HEK293T (cell line): ENCODE data around the gene MYLK.

Experiments used
- CTCF ChIA-PET: fragments of 350-600 bp; formaldehyde crosslinking; extraction: SDS; loops from one replicate; lab custom pipeline; 2021; ENCODE audit warnings: antibody characterized with exemption, inconsistent platforms; lab: Yijun Ruan, JAX
- POLR2A ChIA-PET: fragments of 350-600 bp; formaldehyde crosslinking; extraction: SDS; loops from one replicate; lab custom pipeline; 2020; ENCODE audit warnings: antibody characterized with exemption, inconsistent platforms; lab: Yijun Ruan, JAX
- DNase-seq: peaks from one replicate; pipeline ENCODE4 v3.0.0; 2012; ENCODE audit warnings: mixed read lengths; ENCODE audit errors: extremely low spot score
- ARNT ChIP-seq: fragments of 450-650 bp; IDR thresholded peaks from 2 replicates; pipeline ENCODE4 v1.6.1; 2017; ENCODE audit warnings: mild to moderate bottlenecking
- BHLHE40 ChIP-seq: fragments of 450-650 bp; IDR thresholded peaks from 2 replicates; pipeline ENCODE4 v1.6.1; 2016; ENCODE audit warnings: mild to moderate bottlenecking, moderate library complexity, borderline replicate concordance
- CTBP1 ChIP-seq: fragments of 450-650 bp; IDR thresholded peaks from 2 replicates; pipeline ENCODE4 v1.6.1; 2016; ENCODE audit warnings: borderline replicate concordance
- ELF4 ChIP-seq: fragments of 450-650 bp; IDR thresholded peaks from 2 replicates; pipeline ENCODE4 v1.6.1; 2017; ENCODE audit warnings: antibody characterized with exemption
- FOXA1 ChIP-seq: fragments of 450-650 bp; IDR thresholded peaks from 2 replicates; pipeline ENCODE4 v1.6.1; 2016; ENCODE audit warnings: mild to moderate bottlenecking
- FOXK2 ChIP-seq: fragments of 450-650 bp; IDR thresholded peaks from 2 replicates; pipeline ENCODE4 v1.6.1; 2016; ENCODE audit warnings: mild to moderate bottlenecking
- FOXM1 ChIP-seq: fragments of 450-650 bp; IDR thresholded peaks from 2 replicates; pipeline ENCODE4 v1.6.1; 2017; ENCODE audit warnings: mild to moderate bottlenecking, borderline replicate concordance
- HDGF ChIP-seq: fragments of 450-650 bp; IDR thresholded peaks from 2 replicates; pipeline ENCODE4 v1.6.1; 2017; ENCODE audit warnings: antibody characterized with exemption, borderline replicate concordance
- L3MBTL2 ChIP-seq: fragments of 450-650 bp; conservative IDR thresholded peaks from 2 replicates; pipeline ENCODE4 v1.6.1; 2016; ENCODE audit warnings: mild to moderate bottlenecking
- LEF1 ChIP-seq: fragments of 450-650 bp; IDR thresholded peaks from 2 replicates; pipeline ENCODE4 v1.6.1; 2017; ENCODE audit warnings: mild to moderate bottlenecking, borderline replicate concordance
- NFRKB ChIP-seq: fragments of 450-650 bp; IDR thresholded peaks from 2 replicates; pipeline ENCODE4 v1.6.1; 2016; ENCODE audit warnings: mild to moderate bottlenecking, moderate library complexity
- PKNOX1 ChIP-seq: fragments of 450-650 bp; IDR thresholded peaks from 2 replicates; pipeline ENCODE4 v1.6.1; 2016
- SP1 ChIP-seq: fragments of 450-650 bp; IDR thresholded peaks from 2 replicates; pipeline ENCODE4 v1.6.1; 2017
- SUZ12 ChIP-seq: fragments of 450-650 bp; IDR thresholded peaks from 2 replicates; pipeline ENCODE4 v1.6.1; 2016; ENCODE audit warnings: mild to moderate bottlenecking
- TARDBP ChIP-seq: fragments of 450-650 bp; IDR thresholded peaks from 2 replicates; pipeline ENCODE4 v1.6.1; 2016
- ZNF384 ChIP-seq: fragments of 450-650 bp; IDR thresholded peaks from 2 replicates; pipeline ENCODE4 v1.6.1; 2016

MYLK gene

DNA sequence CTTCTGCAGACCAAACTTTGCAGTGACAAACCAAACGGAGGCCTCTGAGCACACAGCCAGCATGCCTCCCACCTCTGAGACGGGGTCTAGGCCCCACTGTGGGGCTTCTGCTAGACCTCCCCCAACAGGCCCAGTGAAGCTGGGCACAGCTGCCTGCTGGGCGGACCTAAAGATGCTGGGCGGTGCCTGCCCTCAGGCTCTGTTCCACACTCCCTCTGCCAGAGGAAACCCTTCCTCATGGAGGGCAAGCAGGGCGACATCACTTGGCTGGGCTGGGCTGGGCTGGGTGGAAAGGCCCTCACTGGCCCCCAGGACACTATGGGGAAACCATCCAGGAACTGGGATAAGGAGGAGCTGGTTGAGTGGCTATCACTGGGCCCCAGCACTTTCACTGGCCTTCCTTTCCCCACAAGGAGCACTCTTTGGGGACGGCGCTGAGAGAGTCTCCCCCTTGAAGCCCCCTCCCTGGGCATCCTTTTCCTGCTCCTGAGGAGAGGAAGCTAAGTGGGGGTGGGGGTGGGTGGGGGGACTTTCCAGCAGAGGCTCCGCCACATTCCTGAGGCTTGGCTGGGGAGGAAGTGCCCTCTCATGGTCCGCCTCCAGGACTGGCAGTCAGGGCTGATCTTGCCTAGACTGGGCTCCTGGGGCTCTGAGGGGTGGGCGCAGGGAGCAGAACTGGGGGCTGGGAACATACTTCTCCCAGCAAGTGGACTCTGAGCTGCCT is 201.2 kb downstream of the MYLK start:
- CTCF ChIA-PET: no interaction called here
- POLR2A ChIA-PET: no interaction called here
- TF ChIP-seq ELF4: no peak
- TF ChIP-seq NFRKB: no peak
- TF ChIP-seq SUZ12: no peak
- no peak for TF ChIP-seq LEF1
- no peak for TF ChIP-seq FOXA1
- no peak for TF ChIP-seq HDGF
- TF ChIP-seq BHLHE40: no peak
- DNase-seq: no peak

DNA sequence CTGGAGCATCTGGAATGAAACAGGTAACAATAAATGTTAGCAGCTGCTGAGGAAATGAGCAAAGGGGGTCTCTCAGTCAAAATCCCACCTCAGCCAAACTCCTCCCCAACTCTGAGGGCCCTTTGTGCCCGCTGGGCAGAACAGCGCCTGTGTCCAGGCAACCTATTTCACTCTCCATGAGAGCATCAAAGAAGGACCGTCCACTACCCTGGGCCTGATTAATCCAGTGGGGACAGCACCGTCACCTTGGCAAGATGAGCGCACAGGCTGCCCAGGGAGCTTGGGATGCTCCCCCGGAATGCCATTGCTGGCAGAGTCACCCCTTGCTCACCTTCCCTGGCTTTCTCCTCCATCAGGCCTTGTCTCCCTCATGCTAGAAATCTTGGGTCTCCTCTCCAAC is 201.8 kb downstream of the MYLK start:
- DNase-seq: no peak
- CTCF ChIA-PET: interaction anchor here (1.2 kb wide), 1 partner anchor 40 kb away, joined by 4 read pairs; no protein-coding TSS in a partner anchor
- POLR2A ChIA-PET: no interaction called here
- no peak for TF ChIP-seq ELF4
- no peak for TF ChIP-seq ZNF384
- TF ChIP-seq LEF1: no peak
- TF ChIP-seq ARNT: no peak
- TF ChIP-seq SUZ12: no peak
- no peak for TF ChIP-seq FOXA1
- TF ChIP-seq L3MBTL2: no peak

GRCh38 chr3:123679712-123680386 is 204.3 kb downstream of the MYLK start:
- CTCF ChIA-PET: interaction anchor here (1.0 kb wide), 1 partner anchor 27 kb away, joined by 3 read pairs; no protein-coding TSS in a partner anchor
- no peak for DNase-seq
- TF ChIP-seq ARNT: no peak
- TF ChIP-seq L3MBTL2: no peak
- no peak for TF ChIP-seq LEF1
- TF ChIP-seq SP1: no peak
- no peak for TF ChIP-seq FOXA1
- no peak for TF ChIP-seq ZNF384
- no peak for TF ChIP-seq TARDBP
- TF ChIP-seq PKNOX1: no peak
- TF ChIP-seq SUZ12: no peak
- TF ChIP-seq FOXK2: no peak
- no peak for TF ChIP-seq BHLHE40
- no peak for TF ChIP-seq HDGF
- POLR2A ChIA-PET: interaction anchor here (0.9 kb wide), 1 partner anchor 94 kb away, joined by 3 read pairs; no protein-coding TSS in a partner anchor

- CTCF ChIA-PET: no interaction called here
- POLR2A ChIA-PET: no interaction called here
- no peak for TF ChIP-seq FOXK2
- TF ChIP-seq L3MBTL2: no peak
- TF ChIP-seq ZNF384: no peak
- TF ChIP-seq FOXA1: no peak
- TF ChIP-seq SUZ12: no peak
- TF ChIP-seq FOXM1: no peak
- TF ChIP-seq NFRKB: no peak
- TF ChIP-seq LEF1: no peak
- no peak for TF ChIP-seq SP1
- TF ChIP-seq BHLHE40: no peak
- no peak for TF ChIP-seq ELF4
- no peak for DNase-seq
Observed at GRCh38 chr3:123678108-123678511, 206.0 kb downstream of the MYLK start.

GRCh38 chr3:123672429-123673146 is 211.5 kb downstream of the MYLK start:
- TF ChIP-seq HDGF: no peak
- TF ChIP-seq ELF4: no peak
- CTCF ChIA-PET: interaction anchor here (1.3 to 1.6 kb wide), 2 partner anchors 20 to 31 kb away, joined by 3 to 8 read pairs; no protein-coding TSS in a partner anchor
- no peak for DNase-seq
- POLR2A ChIA-PET: no interaction called here

DNA sequence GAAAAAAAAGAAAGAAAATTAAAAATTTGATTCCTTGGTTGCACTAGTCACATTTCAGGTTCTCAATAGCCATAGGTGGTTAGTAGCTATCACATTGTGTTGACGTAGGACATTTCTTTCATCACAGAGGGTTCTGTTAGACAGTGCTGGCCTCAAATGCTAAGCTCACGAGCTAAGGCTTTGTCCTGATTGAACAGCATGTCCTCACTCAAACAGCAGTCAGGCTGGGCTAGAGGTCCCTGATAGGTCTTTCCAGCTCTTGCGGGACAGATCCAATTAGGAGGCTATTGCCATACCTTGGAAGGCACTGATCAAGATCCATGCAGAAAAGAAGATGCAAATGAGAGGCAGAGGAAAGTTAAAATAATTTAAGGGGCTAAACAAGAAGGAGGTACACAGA is 213.4 kb downstream of the MYLK start:
- no peak for DNase-seq
- POLR2A ChIA-PET: no interaction called here
- CTCF ChIA-PET: no interaction called here
- no peak for TF ChIP-seq HDGF
- TF ChIP-seq SP1: no peak
- TF ChIP-seq CTBP1: no peak

- DNase-seq: no peak
- CTCF ChIA-PET: no interaction called here
- POLR2A ChIA-PET: no interaction called here
- TF ChIP-seq PKNOX1 (no peak), BHLHE40 (no peak), L3MBTL2 (no peak)
Observed at GRCh38 chr3:123668906-123669305, 215.2 kb downstream of the MYLK start.
